PC-9 (cell line): ENCODE measurements around the gene NRDC. TPM values are rescaled to one million over a fixed set of nuclear protein-coding genes. Genes with fewer than 3 reads are reported as not detected.

Experiments
- BruUV-seq: library from RNA; stranded (reverse); fragments of 400-500 nt; replicated peaks from 2 replicates; lab custom pipeline; 2021; lab: Mats Ljungman, UMichigan
- CTCF ChIA-PET: fragments of 300-600 bp; sonication (Branson Sonifier 250); formaldehyde crosslinking; loops from one replicate; lab custom pipeline; 2022; ENCODE audit warnings: antibody characterized with exemption; lab: Charles Lee
- POLR2A ChIA-PET: fragments of 300-600 bp; sonication (Branson Sonifier 250); formaldehyde crosslinking; loops from one replicate; lab custom pipeline; 2022; ENCODE audit warnings: antibody characterized with exemption; ENCODE audit not compliant: unreplicated experiment; lab: Charles Lee
- DNase-seq, 2 experiments: peaks; one replicate each; pipeline versions ENCODE4 v3.0.0 to v3.0.0-alpha.2; 2015 to 2022; ENCODE audit warnings: mixed read lengths in 1 of 2
- H2AFZ ChIP-seq: fragments of 200-600 bp; sonication (generic); 2 replicates; pipeline ENCODE4 v1.8.1; 2017; ENCODE audit warnings: antibody characterized with exemption
- H3F3A ChIP-seq: fragments of 200-600 bp; sonication (generic); 2 replicates; pipeline ENCODE4 v1.8.1; 2017; ENCODE audit warnings: antibody characterized with exemption, mild to moderate bottlenecking, low read depth; ENCODE audit not compliant: insufficient read depth
- H3K27ac ChIP-seq: fragments of 200-600 bp; sonication (generic); 2 replicates; pipeline ENCODE4 v1.6.1; 2016; ENCODE audit warnings: mixed run types
- H3K27me3 ChIP-seq: fragments of 200-600 bp; sonication (generic); 2 replicates; pipeline ENCODE4 v1.6.1; 2016; ENCODE audit warnings: low read depth, mixed run types; ENCODE audit not compliant: insufficient read depth
- H3K36me3 ChIP-seq: fragments of 200-600 bp; sonication (generic); 2 replicates; pipeline ENCODE4 v1.6.1; 2016; ENCODE audit warnings: low read depth, mixed run types
- H3K4me1 ChIP-seq: fragments of 200-600 bp; sonication (generic); replicated peaks from 2 replicates; pipeline ENCODE4 v1.6.1; 2016; ENCODE audit warnings: mixed run types; ENCODE audit not compliant: insufficient read depth
- H3K4me2 ChIP-seq: fragments of 200-600 bp; sonication (generic); 2 replicates; pipeline ENCODE4 v1.6.1; 2017; ENCODE audit warnings: mixed run types
- H3K4me3 ChIP-seq: fragments of 200-600 bp; sonication (generic); 2 replicates; pipeline ENCODE4 v1.6.1; 2016; ENCODE audit warnings: mixed run types
- H3K79me2 ChIP-seq: fragments of 200-600 bp; sonication (generic); 2 replicates; pipeline ENCODE4 v1.6.1; 2017; ENCODE audit warnings: low read depth, mixed run types
- H3K9me2 ChIP-seq: fragments of 200-600 bp; sonication (generic); 2 replicates; pipeline ENCODE4 v1.8.1; 2017; ENCODE audit warnings: mild to moderate bottlenecking; ENCODE audit not compliant: insufficient read depth
- H3K9me3 ChIP-seq: fragments of 200-600 bp; sonication (generic); 2 replicates; pipeline ENCODE4 v1.8.1; 2016; ENCODE audit warnings: low read depth; ENCODE audit not compliant: insufficient read depth
- H4K20me1 ChIP-seq: fragments of 200-600 bp; sonication (generic); 2 replicates; pipeline ENCODE4 v1.8.1; 2017; ENCODE audit not compliant: insufficient read depth
- CTCF ChIP-seq: fragments of 200-600 bp; sonication (generic); conservative IDR thresholded peaks from 2 replicates; pipeline ENCODE4 v1.6.1; 2017; ENCODE audit warnings: mixed run types, antibody characterized with exemption, mild to moderate bottlenecking, moderate library complexity
- EZH2 ChIP-seq: fragments of 200-600 bp; sonication (generic); IDR thresholded peaks from 2 replicates; pipeline ENCODE4 v1.8.0; 2017; ENCODE audit warnings: antibody characterized with exemption, low read depth
- intact Hi-C: fragments of 100-400 bp; cut with micrococcal nuclease; formaldehyde crosslinking; loops from one replicate; pipeline ENCODE4 v1.10.0; 2022; ENCODE audit not compliant: unreplicated experiment
- total RNA-seq: library from RNA; stranded (reverse); gene quantifications from 2 replicates; pipeline ENCODE4 v1.2.3, GENCODE V29; 2021

NRDC gene
- total RNA-seq, 1 experiment from 2014 or later = 219 TPM

GRCh38 chr1:51851882-51852396 lies 26.6 kb downstream of the NRDC start:
- no peaks in the 10 kb centered on the region for H3K4me1 ChIP-seq
- no peaks in the 10 kb centered on the region for H3K9me2 ChIP-seq
- BruUV-seq = no TSS peak
- peaks cover 6% of the 10 kb centered on the region; the same call in 1 of the 2 replicates for H3K36me3 ChIP-seq
- H2AFZ ChIP-seq = no peak overlapping the region
- TF ChIP-seq EZH2 = no peak
- TF ChIP-seq CTCF = no peak
- H3K79me2 ChIP-seq = peaks cover 48% of the 10 kb centered on the region
- POLR2A ChIA-PET = interaction anchor here (0.6 kb wide), 1 partner anchor 560 kb away, joined by 4 read pairs; no protein-coding TSS in a partner anchor
- CTCF ChIA-PET = no interaction called here
- intact Hi-C loops = no loop called here
- H4K20me1 ChIP-seq = no peaks in the 10 kb centered on the region; the same call in 1 of the 2 replicates
- DNase-seq = no peak
- H3K9me3 ChIP-seq = no peaks in the 10 kb centered on the region
- H3F3A ChIP-seq = 0 out of 2 replicates have a peak, but pooled peaks cover 3% of the 10 kb centered on the region
- H3K27me3 ChIP-seq = no peaks in the 10 kb centered on the region
- no peak overlapping the region for H3K27ac ChIP-seq
- no peak overlapping the region for H3K4me3 ChIP-seq
- no peak overlapping the region for H3K4me2 ChIP-seq

GRCh38 chr1:51850420-51851223 lies 27.9 kb downstream of the NRDC start:
- intact Hi-C loops = no loop called here
- BruUV-seq = no TSS peak
- H3K79me2 ChIP-seq = peaks cover 39% of the 10 kb centered on the region
- H3K36me3 ChIP-seq = no peaks in the 10 kb centered on the region
- H3K27ac ChIP-seq = no peak overlapping the region
- TF ChIP-seq CTCF (no peak), EZH2 (no peak)
- H3K9me2 ChIP-seq = no peaks in the 10 kb centered on the region
- no peaks in the 10 kb centered on the region for H3K9me3 ChIP-seq
- POLR2A ChIA-PET = interaction anchor here (0.6 kb wide), 1 partner anchor 43 kb away, joined by 4 read pairs; no protein-coding TSS in a partner anchor
- H2AFZ ChIP-seq = no peak overlapping the region
- CTCF ChIA-PET = no interaction called here
- H3K4me1 ChIP-seq = no peaks in the 10 kb centered on the region
- no peak for DNase-seq
- no peak overlapping the region for H3K4me2 ChIP-seq
- no peaks in the 10 kb centered on the region for H3K27me3 ChIP-seq
- no peaks in the 10 kb centered on the region; the same call in 1 of the 2 replicates for H4K20me1 ChIP-seq
- H3F3A ChIP-seq = 0 out of 2 replicates have a peak, but pooled peaks cover 3% of the 10 kb centered on the region
- H3K4me3 ChIP-seq = no peak overlapping the region

- no TSS peak for BruUV-seq
Measured at GRCh38 chr1:51847294-51847920, 31.1 kb downstream of the NRDC start.

More at GRCh38 chr1:51847294-51847920, 31.1 kb downstream of the NRDC start:
- intact Hi-C loops = no loop called here
- CTCF ChIA-PET = no interaction called here
- no peaks in the 10 kb centered on the region for H3K36me3 ChIP-seq
- H3F3A ChIP-seq = 0 out of 2 replicates have a peak, but pooled peaks cover 9% of the 10 kb centered on the region
- H3K79me2 ChIP-seq = peaks cover 41% of the 10 kb centered on the region
- H3K9me2 ChIP-seq = no peaks in the 10 kb centered on the region
- no peak overlapping the region for H3K4me3 ChIP-seq
- TF ChIP-seq EZH2 (no peak), CTCF (no peak)
- H3K4me1 ChIP-seq = no peaks in the 10 kb centered on the region
- H3K4me2 ChIP-seq = no peak overlapping the region
- no peak for DNase-seq
- no peaks in the 10 kb centered on the region for H3K27me3 ChIP-seq
- H2AFZ ChIP-seq = no peak overlapping the region
- H3K9me3 ChIP-seq = no peaks in the 10 kb centered on the region
- no peaks in the 10 kb centered on the region; the same call in 1 of the 2 replicates for H4K20me1 ChIP-seq
- H3K27ac ChIP-seq = no peak overlapping the region
- POLR2A ChIA-PET = no interaction called here
